HEK293 (cell line): Measurements from ENCODE around the gene PEX11G.
"Not testable (repeated sequence)": the region's sequence is repeated elsewhere in the genome, so short reads cannot be mapped to it uniquely, and the experiment has no call there.

Experiments used
- CTCF ChIA-PET: fragments of 350-600 bp; formaldehyde crosslinking; extraction: SDS; loops from one replicate; lab custom pipeline; 2021; ENCODE audit warnings: antibody characterized with exemption; lab: Yijun Ruan, JAX
- POLR2A ChIA-PET: fragments of 300-600 bp; formaldehyde crosslinking; extraction: SDS; loops from one replicate; lab custom pipeline; 2020; ENCODE audit warnings: antibody characterized with exemption, inconsistent platforms; lab: Yijun Ruan, JAX
- H3K27ac ChIP-seq: fragments of 200-500 bp; sonication (Bioruptor generic); 2 replicates; pipeline ENCODE4 v1.5.1; 2014; ENCODE audit warnings: low read depth, low read length, control low read depth, inconsistent platforms; ENCODE audit errors: extremely low read depth
- H3K36me3 ChIP-seq, 2 experiments: fragments of 200-500 bp in 1 of 2; sonication (Bioruptor generic) in 1 of 2; 1 replicate in 1 of 2; 2 replicates in 1 of 2; pipeline ENCODE4 v1.5.1; 2014 to 2017; ENCODE audit warnings: inconsistent platforms in 2 of 2, low read length in 2 of 2; ENCODE audit not compliant: control insufficient read depth in 2 of 2, insufficient read depth in 1 of 2
- H3K4me1 ChIP-seq: fragments of 200-500 bp; sonication (Bioruptor generic); 2 replicates; pipeline ENCODE4 v1.5.1; 2014; ENCODE audit warnings: mild to moderate bottlenecking, low read length, inconsistent platforms; ENCODE audit not compliant: control insufficient read depth, insufficient read depth
- H3K4me3 ChIP-seq: 2 replicates; pipeline ENCODE4 v1.5.1; 2011; ENCODE audit warnings: low read depth, mild to moderate bottlenecking, control low read depth, low read length, moderate library complexity
- H3K9me3 ChIP-seq: fragments of 200-500 bp; sonication (Bioruptor generic); 2 replicates; pipeline ENCODE4 v1.5.1; 2014; ENCODE audit warnings: low read depth, low read length, inconsistent platforms; ENCODE audit not compliant: control insufficient read depth, insufficient read depth
- SP2 ChIP-seq: fragments of 450-650 bp; formaldehyde crosslinking; IDR thresholded peaks from 2 replicates; pipeline ENCODE4 v1.5.1; 2016; ENCODE audit warnings: missing biosample characterization, missing genetic modification characterization
- YY1 ChIP-seq: fragments of 450-650 bp; formaldehyde crosslinking; IDR thresholded peaks from 2 replicates; pipeline ENCODE4 v1.5.1; 2018; ENCODE audit warnings: missing biosample characterization, missing genetic modification characterization
- YY2 ChIP-seq: fragments of 450-650 bp; formaldehyde crosslinking; IDR thresholded peaks from 2 replicates; pipeline ENCODE4 v1.5.1; 2016; ENCODE audit warnings: missing biosample characterization, missing genetic modification characterization
- ZNF121 ChIP-seq: fragments of 450-650 bp; formaldehyde crosslinking; IDR thresholded peaks from 2 replicates; pipeline ENCODE4 v1.5.1; 2016; ENCODE audit warnings: missing biosample characterization, missing genetic modification characterization
- ZNF155 ChIP-seq: fragments of 450-650 bp; formaldehyde crosslinking; IDR thresholded peaks from 2 replicates; pipeline ENCODE4 v1.5.1; 2016; ENCODE audit warnings: missing biosample characterization, missing genetic modification characterization
- ZNF23 ChIP-seq: fragments of 450-650 bp; formaldehyde crosslinking; IDR thresholded peaks from 2 replicates; pipeline ENCODE4 v1.5.1; 2016; ENCODE audit warnings: missing biosample characterization, missing genetic modification characterization, borderline replicate concordance
- ZNF248 ChIP-seq: fragments of 450-650 bp; formaldehyde crosslinking; IDR thresholded peaks from 2 replicates; pipeline ENCODE4 v1.5.1; 2017; ENCODE audit warnings: missing biosample characterization, missing genetic modification characterization
- ZNF26 ChIP-seq: fragments of 450-650 bp; formaldehyde crosslinking; IDR thresholded peaks from 2 replicates; pipeline ENCODE4 v1.5.1; 2016; ENCODE audit warnings: missing biosample characterization, missing genetic modification characterization
- ZNF266 ChIP-seq: fragments of 450-650 bp; formaldehyde crosslinking; IDR thresholded peaks from 2 replicates; pipeline ENCODE4 v1.5.1; 2016; ENCODE audit warnings: missing biosample characterization, missing genetic modification characterization, low read depth
- ZNF324 ChIP-seq: fragments of 450-650 bp; formaldehyde crosslinking; IDR thresholded peaks from 2 replicates; pipeline ENCODE4 v1.5.1; 2016; ENCODE audit warnings: missing biosample characterization, missing genetic modification characterization
- ZNF510 ChIP-seq: fragments of 450-650 bp; formaldehyde crosslinking; IDR thresholded peaks from 2 replicates; pipeline ENCODE4 v1.5.1; 2018; ENCODE audit warnings: mild to moderate bottlenecking, missing genetic modification characterization, missing biosample characterization; ENCODE audit not compliant: insufficient replicate concordance
- ZNF600 ChIP-seq: fragments of 450-650 bp; formaldehyde crosslinking; IDR thresholded peaks from 2 replicates; pipeline ENCODE4 v1.5.1; 2016; ENCODE audit warnings: missing biosample characterization, missing genetic modification characterization
- ZNF701 ChIP-seq: fragments of 450-650 bp; formaldehyde crosslinking; IDR thresholded peaks from 2 replicates; pipeline ENCODE4 v1.5.1; 2016; ENCODE audit warnings: missing biosample characterization, missing genetic modification characterization
- TF ChIP-seq, protein P1 (sequence below): fragments of 450-650 bp; formaldehyde crosslinking; IDR thresholded peaks from 2 replicates; pipeline ENCODE4 v1.5.1; 2016; ENCODE audit warnings: missing biosample characterization, missing genetic modification characterization
- TF ChIP-seq, protein P2 (sequence below): fragments of 450-650 bp; formaldehyde crosslinking; IDR thresholded peaks from 2 replicates; pipeline ENCODE4 v1.5.1; 2016; ENCODE audit warnings: missing biosample characterization, missing genetic modification characterization

PEX11G gene

GRCh38 chr19:7450243-7451223 lies 38.3 kb downstream of the PEX11G start:
- ChIA-PET POLR2A (no interaction called here), CTCF (no interaction called here)
- Histone ChIP-seq H3K4me1 (no peaks in the 10 kb centered on the region), H3K4me3 (no peak overlapping the region), H3K36me3 (peaks cover 20 to 74% of the 10 kb centered on the region in 2 experiments; a peak in 2 of 3 replicates), H3K9me3 (no peaks in the 10 kb centered on the region), H3K27ac (no peak overlapping the region)
- TF ChIP-seq ZNF23 (no peak), ZNF324 (no peak), YY2 (tag by site-specific recombination) (no peak), ZNF266 (tag by site-specific recombination) (no peak), ZNF248 (tag by site-specific recombination) (no peak), ZNF600 (tag by site-specific recombination) (no peak), ZNF26 (no peak), ZNF155 (no peak), ZNF701 (tag by site-specific recombination) (no peak)
- TF ChIP-seq, protein P1, sequence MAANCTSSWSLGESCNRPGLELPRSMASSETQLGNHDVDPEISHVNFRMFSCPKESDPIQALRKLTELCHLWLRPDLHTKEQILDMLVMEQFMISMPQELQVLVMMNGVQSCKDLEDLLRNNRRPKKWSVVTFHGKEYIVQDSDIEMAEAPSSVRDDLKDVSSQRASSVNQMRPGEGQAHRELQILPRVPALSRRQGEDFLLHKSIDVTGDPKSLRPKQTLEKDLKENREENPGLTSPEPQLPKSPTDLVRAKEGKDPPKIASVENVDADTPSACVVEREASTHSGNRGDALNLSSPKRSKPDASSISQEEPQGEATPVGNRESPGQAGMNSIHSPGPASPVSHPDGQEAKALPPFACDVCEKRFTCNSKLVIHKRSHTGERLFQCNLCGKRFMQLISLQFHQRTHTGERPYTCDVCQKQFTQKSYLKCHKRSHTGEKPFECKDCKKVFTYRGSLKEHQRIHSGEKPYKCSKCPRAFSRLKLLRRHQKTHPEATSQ (tag by site-specific recombination): no peak

GRCh38 chr19:7449391-7450070 lies 39.3 kb downstream of the PEX11G start:
- H3K27ac ChIP-seq, H3K4me1 ChIP-seq: not testable (repeated sequence)
- TF ChIP-seq ZNF121: 0 out of 2 replicates have a peak, but pooled peaks have one; percentile 51
- TF ChIP-seq, all 188 proteins: peak for 1; not testable (repeated sequence) for 187
- H3K36me3 ChIP-seq: peaks cover 24 to 73% of the 10 kb centered on the region in 2 experiments; a peak in 2 of 3 replicates
- H3K4me3 ChIP-seq, CTCF ChIA-PET, H3K9me3 ChIP-seq: not testable (repeated sequence)
- POLR2A ChIA-PET: interaction anchor here (0.6 kb wide), 1 partner anchor 293 kb away, joined by 3 read pairs; no protein-coding TSS in a partner anchor

DNA sequence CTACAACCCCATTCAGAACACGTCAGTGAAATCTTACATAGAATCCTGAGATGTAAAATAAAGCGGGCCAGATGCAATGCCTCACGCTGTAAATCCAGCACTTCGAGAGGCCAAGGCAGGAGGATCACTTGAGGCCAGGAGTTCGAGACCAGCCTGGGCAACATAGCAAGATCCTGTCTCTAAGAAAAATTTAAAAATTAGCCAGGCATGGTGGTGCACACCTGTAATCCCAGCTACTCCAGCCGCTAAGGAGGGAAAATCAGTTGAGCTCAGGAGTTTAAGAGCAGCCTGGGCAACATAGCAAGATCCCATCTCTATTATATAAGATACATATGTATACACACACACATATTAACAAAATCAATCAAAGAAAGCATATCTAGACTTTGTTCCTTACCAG lies 41.2 kb downstream of the PEX11G start:
- CTCF ChIA-PET: no interaction called here
- peaks cover 24 to 74% of the 10 kb centered on the region in 2 experiments; a peak in 2 of 3 replicates for H3K36me3 ChIP-seq
- TF ChIP-seq ZNF121 (peak; percentile 65), SP2 (tag by site-specific recombination) (no peak), ZNF510 (tag by site-specific recombination) (no peak), YY1 (tag by site-specific recombination) (no peak)
- TF ChIP-seq, protein P2, sequence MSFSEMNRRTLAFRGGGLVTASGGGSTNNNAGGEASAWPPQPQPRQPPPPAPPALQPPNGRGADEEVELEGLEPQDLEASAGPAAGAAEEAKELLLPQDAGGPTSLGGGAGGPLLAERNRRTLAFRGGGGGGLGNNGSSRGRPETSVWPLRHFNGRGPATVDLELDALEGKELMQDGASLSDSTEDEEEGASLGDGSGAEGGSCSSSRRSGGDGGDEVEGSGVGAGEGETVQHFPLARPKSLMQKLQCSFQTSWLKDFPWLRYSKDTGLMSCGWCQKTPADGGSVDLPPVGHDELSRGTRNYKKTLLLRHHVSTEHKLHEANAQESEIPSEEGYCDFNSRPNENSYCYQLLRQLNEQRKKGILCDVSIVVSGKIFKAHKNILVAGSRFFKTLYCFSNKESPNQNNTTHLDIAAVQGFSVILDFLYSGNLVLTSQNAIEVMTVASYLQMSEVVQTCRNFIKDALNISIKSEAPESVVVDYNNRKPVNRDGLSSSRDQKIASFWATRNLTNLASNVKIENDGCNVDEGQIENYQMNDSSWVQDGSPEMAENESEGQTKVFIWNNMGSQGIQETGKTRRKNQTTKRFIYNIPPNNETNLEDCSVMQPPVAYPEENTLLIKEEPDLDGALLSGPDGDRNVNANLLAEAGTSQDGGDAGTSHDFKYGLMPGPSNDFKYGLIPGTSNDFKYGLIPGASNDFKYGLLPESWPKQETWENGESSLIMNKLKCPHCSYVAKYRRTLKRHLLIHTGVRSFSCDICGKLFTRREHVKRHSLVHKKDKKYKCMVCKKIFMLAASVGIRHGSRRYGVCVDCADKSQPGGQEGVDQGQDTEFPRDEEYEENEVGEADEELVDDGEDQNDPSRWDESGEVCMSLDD (tag by site-specific recombination): no peak
- POLR2A ChIA-PET: no interaction called here
- no peak overlapping the region for H3K4me3 ChIP-seq
- no peak overlapping the region for H3K27ac ChIP-seq
- H3K4me1 ChIP-seq: no peaks in the 10 kb centered on the region
- H3K9me3 ChIP-seq: no peaks in the 10 kb centered on the region
